ENCODE results near the gene TMEM187.

Gene TMEM187

DNA sequence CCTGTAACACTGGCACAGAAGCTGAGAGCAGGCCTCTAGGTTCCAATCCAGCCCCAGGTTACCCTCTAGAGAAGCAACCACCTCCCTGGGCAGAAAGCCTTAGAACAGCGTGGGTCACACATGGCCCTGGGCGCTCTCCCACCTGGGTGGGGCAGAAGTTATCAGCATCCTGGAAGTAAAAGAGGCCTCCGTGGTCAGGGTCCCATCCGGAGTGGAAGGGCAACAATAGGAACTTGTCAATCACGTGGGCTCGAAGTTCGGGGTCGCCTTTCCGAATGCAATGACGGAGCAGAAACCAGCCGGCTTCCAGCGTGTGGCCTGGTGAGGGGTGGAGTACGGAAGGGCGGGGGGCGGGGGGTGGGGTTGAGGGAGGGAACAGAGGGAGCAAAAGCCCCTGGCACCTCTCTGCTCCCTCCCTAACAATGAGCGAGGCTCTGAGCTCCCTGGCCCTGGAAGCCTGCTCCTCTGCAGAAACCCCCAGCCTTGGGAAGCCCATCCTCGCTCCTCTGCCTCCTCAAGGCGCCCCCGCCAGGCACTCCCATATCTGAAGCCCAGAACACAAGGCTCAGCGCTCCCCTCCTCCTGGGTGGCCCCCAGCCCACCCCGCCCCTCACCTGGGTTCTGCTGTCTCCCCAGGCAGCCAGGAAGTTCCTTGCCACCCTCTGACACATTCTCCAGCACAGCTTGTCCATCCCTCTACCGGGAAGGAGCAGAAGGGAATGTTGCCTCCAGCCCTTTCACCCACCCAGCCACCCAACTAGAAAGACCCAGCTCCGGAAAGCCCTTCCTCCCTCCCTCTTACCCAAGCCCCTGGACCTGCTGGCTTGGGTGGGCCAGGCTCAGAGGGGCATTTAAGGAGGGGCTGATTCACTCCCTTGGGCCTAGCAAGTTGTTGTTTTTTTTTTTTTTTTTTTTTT lies 31.0 kb upstream of the TMEM187 start:
- Histone ChIP-seq H3K27ac (replicated peaks) (no peak overlapping the region), H3K4me3 (replicated peaks; ENCODE audit: insufficient read depth, low read length) (no peak overlapping the region)

DNA sequence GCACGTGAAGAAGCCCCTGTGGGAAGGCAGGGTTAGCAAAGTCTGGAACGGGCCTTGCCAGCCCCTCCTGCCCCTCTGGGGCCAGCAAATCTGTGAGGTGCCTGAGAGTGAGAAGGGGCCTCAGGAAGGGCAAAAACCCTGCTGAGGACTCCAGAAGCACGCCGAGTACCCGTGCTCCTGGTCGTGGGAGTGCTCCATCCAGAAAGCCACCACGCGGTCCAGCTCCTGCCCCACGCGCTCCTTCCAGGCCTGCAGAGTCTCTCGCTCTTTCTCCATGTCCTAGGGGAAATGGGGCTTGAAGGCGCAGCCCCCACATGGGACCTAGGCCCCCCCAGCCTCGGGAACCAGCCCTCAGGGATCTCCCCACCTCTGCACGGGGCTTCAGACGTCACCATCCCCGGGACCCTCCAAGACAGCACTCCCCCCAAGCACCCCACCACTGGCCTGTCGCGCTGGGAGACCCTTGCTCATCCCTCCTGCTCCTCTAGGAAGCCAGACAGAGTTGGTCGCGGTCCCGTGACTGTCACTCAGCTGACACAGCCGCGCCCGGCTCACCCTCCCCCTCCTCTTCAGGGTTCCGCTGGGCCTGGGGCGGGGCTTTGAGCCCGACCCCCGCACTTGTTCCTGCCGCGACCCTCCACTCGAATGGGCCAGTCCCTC lies 28.3 kb upstream of the TMEM187 start, which contains the start of gene RENBP:
Gene RENBP, minus strand, starts transcription at position 504 of the 660 bp plus-strand sequence. Its CDS starts 33 bp downstream, at position 471.
- no peak for TF ChIP-seq POLR2AphosphoS5 (IDR thresholded peaks at IDR 0.05; ENCODE audit: low read depth)
- no peak for TF ChIP-seq GABPA (IDR thresholded peaks at IDR 0.05; ENCODE audit: low read depth)
- no peak for TF ChIP-seq SPI1 (IDR thresholded peaks at IDR 0.05; ENCODE audit: borderline replicate concordance, low read depth)
- TF ChIP-seq, protein P1, sequence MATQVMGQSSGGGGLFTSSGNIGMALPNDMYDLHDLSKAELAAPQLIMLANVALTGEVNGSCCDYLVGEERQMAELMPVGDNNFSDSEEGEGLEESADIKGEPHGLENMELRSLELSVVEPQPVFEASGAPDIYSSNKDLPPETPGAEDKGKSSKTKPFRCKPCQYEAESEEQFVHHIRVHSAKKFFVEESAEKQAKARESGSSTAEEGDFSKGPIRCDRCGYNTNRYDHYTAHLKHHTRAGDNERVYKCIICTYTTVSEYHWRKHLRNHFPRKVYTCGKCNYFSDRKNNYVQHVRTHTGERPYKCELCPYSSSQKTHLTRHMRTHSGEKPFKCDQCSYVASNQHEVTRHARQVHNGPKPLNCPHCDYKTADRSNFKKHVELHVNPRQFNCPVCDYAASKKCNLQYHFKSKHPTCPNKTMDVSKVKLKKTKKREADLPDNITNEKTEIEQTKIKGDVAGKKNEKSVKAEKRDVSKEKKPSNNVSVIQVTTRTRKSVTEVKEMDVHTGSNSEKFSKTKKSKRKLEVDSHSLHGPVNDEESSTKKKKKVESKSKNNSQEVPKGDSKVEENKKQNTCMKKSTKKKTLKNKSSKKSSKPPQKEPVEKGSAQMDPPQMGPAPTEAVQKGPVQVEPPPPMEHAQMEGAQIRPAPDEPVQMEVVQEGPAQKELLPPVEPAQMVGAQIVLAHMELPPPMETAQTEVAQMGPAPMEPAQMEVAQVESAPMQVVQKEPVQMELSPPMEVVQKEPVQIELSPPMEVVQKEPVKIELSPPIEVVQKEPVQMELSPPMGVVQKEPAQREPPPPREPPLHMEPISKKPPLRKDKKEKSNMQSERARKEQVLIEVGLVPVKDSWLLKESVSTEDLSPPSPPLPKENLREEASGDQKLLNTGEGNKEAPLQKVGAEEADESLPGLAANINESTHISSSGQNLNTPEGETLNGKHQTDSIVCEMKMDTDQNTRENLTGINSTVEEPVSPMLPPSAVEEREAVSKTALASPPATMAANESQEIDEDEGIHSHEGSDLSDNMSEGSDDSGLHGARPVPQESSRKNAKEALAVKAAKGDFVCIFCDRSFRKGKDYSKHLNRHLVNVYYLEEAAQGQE (IDR thresholded peaks at IDR 0.05; ENCODE audit: insufficient replicate concordance, low read depth): no peak
- TF ChIP-seq, protein P2, sequence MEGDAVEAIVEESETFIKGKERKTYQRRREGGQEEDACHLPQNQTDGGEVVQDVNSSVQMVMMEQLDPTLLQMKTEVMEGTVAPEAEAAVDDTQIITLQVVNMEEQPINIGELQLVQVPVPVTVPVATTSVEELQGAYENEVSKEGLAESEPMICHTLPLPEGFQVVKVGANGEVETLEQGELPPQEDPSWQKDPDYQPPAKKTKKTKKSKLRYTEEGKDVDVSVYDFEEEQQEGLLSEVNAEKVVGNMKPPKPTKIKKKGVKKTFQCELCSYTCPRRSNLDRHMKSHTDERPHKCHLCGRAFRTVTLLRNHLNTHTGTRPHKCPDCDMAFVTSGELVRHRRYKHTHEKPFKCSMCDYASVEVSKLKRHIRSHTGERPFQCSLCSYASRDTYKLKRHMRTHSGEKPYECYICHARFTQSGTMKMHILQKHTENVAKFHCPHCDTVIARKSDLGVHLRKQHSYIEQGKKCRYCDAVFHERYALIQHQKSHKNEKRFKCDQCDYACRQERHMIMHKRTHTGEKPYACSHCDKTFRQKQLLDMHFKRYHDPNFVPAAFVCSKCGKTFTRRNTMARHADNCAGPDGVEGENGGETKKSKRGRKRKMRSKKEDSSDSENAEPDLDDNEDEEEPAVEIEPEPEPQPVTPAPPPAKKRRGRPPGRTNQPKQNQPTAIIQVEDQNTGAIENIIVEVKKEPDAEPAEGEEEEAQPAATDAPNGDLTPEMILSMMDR (IDR thresholded peaks at IDR 0.05; ENCODE audit: insufficient read depth, low read length): no peak
- Histone ChIP-seq H3K27ac (replicated peaks) (peak within 1 kb of the TSS; percentile 62), H3K4me3 (replicated peaks; ENCODE audit: insufficient read depth, low read length) (peak within 1 kb of the TSS; percentile 30), H3K27me3 (ENCODE audit: insufficient read depth, poor library complexity, severe bottlenecking) (no peaks in the 10 kb centered on the region)
- peak in 1 of 2 experiments; percentile 47 for DNase-seq (ENCODE audit: low read depth in 1 of 2, low spot score in 1 of 2)

More for the DNA sequence above, 31.0 kb upstream of the TMEM187 start:
- H3K27me3 ChIP-seq (ENCODE audit: insufficient read depth, poor library complexity, severe bottlenecking): no peaks in the 10 kb centered on the region
- no peak for TF ChIP-seq SPI1 (IDR thresholded peaks at IDR 0.05; ENCODE audit: borderline replicate concordance, low read depth)
- TF ChIP-seq GABPA (IDR thresholded peaks at IDR 0.05; ENCODE audit: low read depth): no peak
- TF ChIP-seq, protein P1 (IDR thresholded peaks at IDR 0.05; ENCODE audit: insufficient replicate concordance, low read depth): no peak
- TF ChIP-seq POLR2AphosphoS5 (IDR thresholded peaks at IDR 0.05; ENCODE audit: low read depth): no peak
- TF ChIP-seq, protein P2 (IDR thresholded peaks at IDR 0.05; ENCODE audit: insufficient read depth, low read length): no peak
- no peak for DNase-seq (ENCODE audit: low read depth in 1 of 2, low spot score in 1 of 2)

DNA sequence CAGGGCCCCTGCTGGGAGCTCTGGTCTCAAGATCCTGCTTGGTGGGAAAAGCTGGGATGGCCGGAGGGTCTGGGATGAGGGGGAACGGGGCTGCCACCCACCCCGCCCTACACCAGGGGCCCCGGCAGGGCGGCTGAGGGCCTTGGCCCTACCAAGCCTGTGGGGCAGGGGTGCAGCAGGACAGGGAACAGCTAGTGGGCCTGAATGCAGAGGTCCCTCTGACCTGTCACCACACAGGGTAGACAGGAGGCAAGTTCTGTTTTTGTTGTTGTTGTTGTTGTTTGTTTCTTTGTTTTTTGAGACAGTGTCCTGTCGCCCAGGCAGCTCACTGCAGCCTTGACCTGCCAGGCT lies 27.8 kb upstream of the TMEM187 start:
- TF ChIP-seq POLR2AphosphoS5 (IDR thresholded peaks at IDR 0.05; ENCODE audit: low read depth) (no peak), SPI1 (IDR thresholded peaks at IDR 0.05; ENCODE audit: borderline replicate concordance, low read depth) (no peak), GABPA (IDR thresholded peaks at IDR 0.05; ENCODE audit: low read depth) (no peak)
- TF ChIP-seq, protein P1 (IDR thresholded peaks at IDR 0.05; ENCODE audit: insufficient replicate concordance, low read depth): no peak
- TF ChIP-seq, protein P2 (IDR thresholded peaks at IDR 0.05; ENCODE audit: insufficient read depth, low read length): no peak

More for the DNA sequence above, 27.8 kb upstream of the TMEM187 start:
- no peaks in the 10 kb centered on the region for H3K27me3 ChIP-seq (ENCODE audit: insufficient read depth, poor library complexity, severe bottlenecking)
- H3K27ac ChIP-seq (replicated peaks): peak overlapping the region; percentile 62
- no peak for DNase-seq (ENCODE audit: low read depth in 1 of 2, low spot score in 1 of 2)
- H3K4me3 ChIP-seq (replicated peaks; ENCODE audit: insufficient read depth, low read length): no peak overlapping the region

All from HL-60 (cell line).